SU-DHL-6 (cell line): Measurements from ENCODE around the gene ASAP2.

Experiments used
- H2AFZ ChIP-seq: fragments of 200-600 bp; sonication (generic); 2 replicates; pipeline ENCODE4 v1.6.1; 2014; ENCODE audit warnings: low read depth, mild to moderate bottlenecking, moderate library complexity, mixed read lengths, antibody characterized with exemption, low read length; ENCODE audit not compliant: severe bottlenecking
- H3F3A ChIP-seq: fragments of 200-600 bp; shearing (Covaris generic); 2 replicates; pipeline ENCODE4 v1.6.0; 2016; ENCODE audit warnings: antibody characterized with exemption, mild to moderate bottlenecking; ENCODE audit not compliant: insufficient read depth
- H3K27ac ChIP-seq: fragments of 200-600 bp; sonication (generic); 2 replicates; pipeline ENCODE4 v1.5.1; 2016; ENCODE audit warnings: low read depth, mild to moderate bottlenecking, low read length, moderate library complexity, mixed read lengths
- H3K27me3 ChIP-seq: fragments of 200-600 bp; sonication (generic), shearing (Covaris generic); 2 replicates; pipeline ENCODE4 v1.6.0; 2014; ENCODE audit warnings: mild to moderate bottlenecking, low read length
- H3K36me3 ChIP-seq: fragments of 200-600 bp; sonication (generic); 2 replicates; pipeline ENCODE4 v1.6.1; 2014; ENCODE audit warnings: mild to moderate bottlenecking, low read length, mixed read lengths
- H3K4me2 ChIP-seq: fragments of 300-600, 200-600 bp; shearing (Covaris generic), sonication (generic); 2 replicates; pipeline ENCODE4 v1.6.0; 2014; ENCODE audit warnings: low read length, low read depth, mild to moderate bottlenecking; ENCODE audit not compliant: poor library complexity, severe bottlenecking
- H3K4me3 ChIP-seq: fragments of 200-600 bp; sonication (generic); 2 replicates; pipeline ENCODE4 v1.5.1; 2014; ENCODE audit warnings: antibody characterized with exemption, low read length, mild to moderate bottlenecking, mixed read lengths; ENCODE audit not compliant: insufficient read depth, poor library complexity, severe bottlenecking
- H3K79me2 ChIP-seq: fragments of 200-600 bp; sonication (generic); 2 replicates; pipeline ENCODE4 v1.6.1; 2014; ENCODE audit warnings: mild to moderate bottlenecking, low read length, moderate library complexity; ENCODE audit not compliant: insufficient read depth
- H3K9ac ChIP-seq: fragments of 200-600 bp; sonication (generic); 2 replicates; pipeline ENCODE4 v1.7.0; 2014; ENCODE audit warnings: mild to moderate bottlenecking, low read length
- H3K9me2 ChIP-seq: fragments of 200-600 bp; sonication (generic); replicated peaks from 2 replicates; pipeline ENCODE4 v1.6.1; 2014; ENCODE audit warnings: low read length; ENCODE audit not compliant: insufficient read depth
- H3K9me3 ChIP-seq: fragments of 200-600 bp; sonication (generic); 2 replicates; pipeline ENCODE4 v1.6.1; 2014; ENCODE audit warnings: low read length, mixed read lengths; ENCODE audit not compliant: insufficient read depth
- H4K20me1 ChIP-seq: fragments of 200-600 bp; sonication (generic); 2 replicates; pipeline ENCODE4 v1.6.1; 2014; ENCODE audit warnings: low read depth, mild to moderate bottlenecking, antibody characterized with exemption, low read length, moderate library complexity, mixed read lengths
- CTCF ChIP-seq: fragments of 200-600 bp; sonication (generic); IDR thresholded peaks from one replicate; pipeline ENCODE4 v1.5.1; 2017; ENCODE audit warnings: antibody characterized with exemption, mild to moderate bottlenecking, low read length, moderate library complexity; ENCODE audit not compliant: insufficient read depth, poor library complexity, severe bottlenecking
- EZH2phosphoT487 ChIP-seq: fragments of 200-600 bp; sonication (generic), shearing (Covaris generic); conservative IDR thresholded peaks from 2 replicates; pipeline ENCODE4 v1.6.1; 2018; ENCODE audit warnings: mild to moderate bottlenecking, antibody characterized with exemption, low read length, moderate library complexity, mixed read lengths

The ASAP2 gene

GRCh38 chr2:9203006-9203405 is 3.6 kb upstream of the ASAP2 start:
- Histone ChIP-seq H3K9ac (no peak overlapping the region), H3K79me2 (no peaks in the 10 kb centered on the region), H4K20me1 (no peaks in the 10 kb centered on the region), H3K27ac (no peak overlapping the region), H3K4me3 (no peak overlapping the region), H3K9me2 (no peaks in the 10 kb centered on the region), H3F3A (no peaks in the 10 kb centered on the region), H2AFZ (no peak overlapping the region), H3K9me3 (no peaks in the 10 kb centered on the region), H3K4me2 (no peak overlapping the region), H3K36me3 (no peaks in the 10 kb centered on the region), H3K27me3 (no peaks in the 10 kb centered on the region)
- TF ChIP-seq EZH2phosphoT487 (no peak), CTCF (no peak)

- Histone ChIP-seq H3K9ac (no peak overlapping the region), H2AFZ (no peak overlapping the region), H3F3A (no peaks in the 10 kb centered on the region), H3K36me3 (no peaks in the 10 kb centered on the region), H3K27ac (no peak overlapping the region), H3K9me3 (no peaks in the 10 kb centered on the region), H3K27me3 (no peaks in the 10 kb centered on the region), H3K9me2 (no peaks in the 10 kb centered on the region), H3K4me2 (no peak overlapping the region), H3K4me3 (no peak overlapping the region), H4K20me1 (no peaks in the 10 kb centered on the region), H3K79me2 (no peaks in the 10 kb centered on the region)
- TF ChIP-seq EZH2phosphoT487: no peak
- no peak for TF ChIP-seq CTCF
Observed at GRCh38 chr2:9203876-9204275, 2.7 kb upstream of the ASAP2 start.

DNA sequence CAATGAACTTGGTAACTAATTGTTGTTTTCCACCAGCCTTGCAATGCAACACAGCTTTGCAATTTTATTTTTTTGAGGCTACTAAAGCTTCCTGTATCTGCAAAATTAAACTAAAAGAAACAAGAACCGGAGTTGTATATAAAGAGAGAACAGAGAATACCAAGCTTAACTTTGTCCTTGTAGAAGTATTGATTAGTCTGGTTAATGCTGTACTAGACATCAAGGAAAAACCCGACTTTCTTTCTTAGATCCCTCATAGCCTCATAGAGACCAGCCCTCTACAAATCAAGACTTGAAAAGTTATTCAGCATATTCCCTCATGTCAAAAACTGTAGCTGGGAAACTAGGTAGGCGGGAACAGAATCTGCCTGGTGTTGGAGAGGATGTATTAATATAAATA is 1.7 kb upstream of the ASAP2 start:
- Histone ChIP-seq H3K9ac (no peak overlapping the region), H3K4me3 (no peak overlapping the region), H3K9me2 (no peaks in the 10 kb centered on the region), H3K9me3 (no peaks in the 10 kb centered on the region), H3K4me2 (no peak overlapping the region), H3K79me2 (no peaks in the 10 kb centered on the region), H2AFZ (no peak overlapping the region), H3F3A (no peaks in the 10 kb centered on the region), H3K36me3 (no peaks in the 10 kb centered on the region), H4K20me1 (no peaks in the 10 kb centered on the region), H3K27ac (no peak overlapping the region), H3K27me3 (no peaks in the 10 kb centered on the region)
- no peak for TF ChIP-seq EZH2phosphoT487
- TF ChIP-seq CTCF: no peak

DNA sequence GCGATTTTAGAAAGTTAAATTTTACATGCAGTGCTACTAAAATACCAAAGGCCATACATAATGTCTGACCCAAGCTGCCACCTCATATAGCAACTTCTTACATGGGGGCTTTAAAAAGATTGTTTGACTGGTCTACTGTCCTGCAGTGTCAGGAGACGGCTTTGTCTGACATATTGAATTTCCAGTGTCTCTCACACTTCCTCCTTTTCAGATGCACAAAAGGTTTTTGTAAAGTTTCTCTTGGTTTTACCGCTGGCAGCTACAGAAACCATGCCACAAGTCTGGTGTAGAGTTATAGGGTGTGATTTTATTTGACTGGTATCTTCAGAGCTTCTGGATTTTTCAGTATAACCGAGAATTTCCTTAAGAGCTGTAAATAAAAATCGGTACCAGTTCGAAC is 1.1 kb upstream of the ASAP2 start:
- no peak for TF ChIP-seq EZH2phosphoT487
- TF ChIP-seq CTCF: no peak
- H2AFZ ChIP-seq: no peak overlapping the region
- no peaks in the 10 kb centered on the region for H3K9me2 ChIP-seq
- no peaks in the 10 kb centered on the region for H3K79me2 ChIP-seq
- H3K36me3 ChIP-seq: no peaks in the 10 kb centered on the region
- no peaks in the 10 kb centered on the region for H3K27me3 ChIP-seq
- no peak overlapping the region for H3K27ac ChIP-seq
- no peaks in the 10 kb centered on the region for H3K9me3 ChIP-seq
- no peaks in the 10 kb centered on the region for H3F3A ChIP-seq
- H3K9ac ChIP-seq: no peak overlapping the region
- H4K20me1 ChIP-seq: no peaks in the 10 kb centered on the region
- H3K4me2 ChIP-seq: no peak overlapping the region
- no peak overlapping the region for H3K4me3 ChIP-seq
